Measurements from ENCODE around the gene MED7. TPM values are rescaled to one million over a fixed set of nuclear protein-coding genes. Genes with fewer than 3 reads are reported as not detected.
A peak's percentile ranks its signal among the peaks of the same experiment; 100 is the strongest.

The MED7 gene
- total and polyA plus RNA-seq, 10 of the 15 experiments (the other 5 are each of a cell fraction or from before 2014, with no cell fraction given): 9.3 to 47.7 (median 22.7) TPM

- H4K20me1 ChIP-seq (ENCODE audit: control insufficient read depth, insufficient read depth): no peaks in the 10 kb centered on the region
- H3K4me3 ChIP-seq: peak overlapping the region; percentile 60
- SMC1A ChIA-PET (ENCODE audit: uncharacterized antibody, unreplicated experiment): interaction anchor here (0.8 to 2.8 kb wide), 31 partner anchors 11 to 230 kb away, joined by 3 to 21 read pairs (median 5); no protein-coding TSS in a partner anchor
- BruUV-seq (replicated peaks): TSS peak; percentile 100
- H3K27me3 ChIP-seq (replicated peaks in 1 of 2; ENCODE audit: control insufficient read depth in 2 of 2, insufficient read depth in 2 of 2, low read length in 1 of 2): no peaks in the 10 kb centered on the region
- in situ Hi-C loops (cut with MboI) (no loop called here), intact Hi-C loops (cut with micrococcal nuclease; ENCODE audit: unreplicated experiment) (loop anchor here (10.0 kb wide), 1 partner anchor 601 kb away; the partner anchor contains the start of gene LSM11)
- peak overlapping the region; percentile 100 for H3K9ac ChIP-seq (ENCODE audit: control insufficient read depth, insufficient read depth, low read length)
- RAD21 ChIA-PET (ENCODE audit: unreplicated experiment): interaction anchor here (0.8 to 2.8 kb wide), 28 partner anchors 11 to 769 kb away, joined by 3 to 20 read pairs (median 4); partner anchors contain the start of gene CYFIP2
- POLR2A ChIA-PET: interaction anchor here (0.6 to 2.9 kb wide), 20 partner anchors 10 to 256 kb away, joined by 3 to 27 read pairs (median 5); partner anchors contain the start of gene CYFIP2
- peaks cover 7% of the 10 kb centered on the region for H3K4me1 ChIP-seq (ENCODE audit: control insufficient read depth, insufficient read depth, low read length)
- H3K27ac ChIP-seq (ENCODE audit: control insufficient read depth, insufficient read depth): peak overlapping the region; percentile 99
- H3K36me3 ChIP-seq (ENCODE audit: control insufficient read depth in 2 of 2, insufficient read depth in 2 of 2, low read length in 1 of 2): peaks cover 0 to 6% of the 10 kb centered on the region in 2 experiments; a peak in 2 of 4 replicates
- no peaks in the 10 kb centered on the region for H3K9me3 ChIP-seq (replicated peaks; ENCODE audit: control insufficient read depth, insufficient read depth, low read length)
- ATAC-seq (peak; percentile 50), DNase-seq (ENCODE audit: low read depth, low spot score) (no peak), FAIRE-seq (no peak)
- 31% methylated on average over 33 of the region's 33 CpGs for WGBS (ENCODE audit: insufficient coverage, insufficient replicate concordance, low lambda C conversion rate, missing lambda C conversion rate)
- CTCF ChIA-PET: interaction anchor here (0.7 to 3.7 kb wide), 19 partner anchors 11 to 1997 kb away, joined by 3 to 27 read pairs (median 4); no protein-coding TSS in a partner anchor
- peaks cover 23% of the 10 kb centered on the region for H3K79me2 ChIP-seq (ENCODE audit: control insufficient read depth, insufficient read depth, low read length)
- H2AFZ ChIP-seq (ENCODE audit: control insufficient read depth, low read depth, low read length): peak overlapping the region; percentile 89
- peak overlapping the region; percentile 66 for H3K4me2 ChIP-seq (ENCODE audit: control insufficient read depth, insufficient read depth)
- 0 out of 2 replicates have a peak, but pooled peaks have one; percentile 45 for TF ChIP-seq NKRF (conservative IDR thresholded peaks at IDR 0.05)
- peak; percentile 18; the same call in 1 of the 2 replicates for TF ChIP-seq NBN (IDR thresholded peaks at IDR 0.05)
- no peak for TF ChIP-seq ASH2L (IDR thresholded peaks at IDR 0.05; ENCODE audit: borderline replicate concordance, low read depth)
- 0 out of 2 replicates have a peak, but pooled peaks have one; percentile 4 for TF ChIP-seq POLR2AphosphoS5 (IDR thresholded peaks at IDR 0.05; ENCODE audit: low read length)
- 0 out of 2 replicates have a peak, but pooled peaks have one; percentile 24 for TF ChIP-seq HSF1 (IDR thresholded peaks at IDR 0.05; ENCODE audit: low read depth, low read length)
- TF ChIP-seq SMAD1 (IDR thresholded peaks at IDR 0.05; ENCODE audit: low read depth, partially characterized antibody): peak; percentile 2
- peak; percentile 48; the same call in 1 of the 2 replicates for TF ChIP-seq PKNOX1 (IDR thresholded peaks at IDR 0.05)
- 0 out of 2 replicates have a peak, but pooled peaks have one; percentile 25 for TF ChIP-seq NFIC (IDR thresholded peaks at IDR 0.05; ENCODE audit: low read depth, low read length)
- no peak for TF ChIP-seq ZNF207 (IDR thresholded peaks at IDR 0.05; ENCODE audit: borderline replicate concordance)
- TF ChIP-seq PBX3 (IDR thresholded peaks at IDR 0.05; ENCODE audit: insufficient replicate concordance, low read depth, low read length): peak; percentile 33
- no peak for TF ChIP-seq POLR2A (IDR thresholded peaks at IDR 0.05; ENCODE audit: low read depth, low read length)
- TF ChIP-seq MAX (IDR thresholded peaks at IDR 0.05; ENCODE audit: low read depth, low read length): no peak
- TF ChIP-seq IKZF2 (IDR thresholded peaks at IDR 0.05): peak; percentile 26 to 50; a peak in 2 of 4 replicates
- peak; percentile 82 for TF ChIP-seq MLLT1 (IDR thresholded peaks at IDR 0.05)
Observed at GRCh38 chr5:157143127-157143971, 684 bp upstream of the MED7 start.

All from GM12878 (cell line).